SK-N-SH (cell line): Measurements from ENCODE around the gene CFAP92. TPM values are rescaled to one million over a fixed set of nuclear protein-coding genes. Genes with fewer than 3 reads are reported as not detected.

ENCODE experiments used
- CTCF ChIA-PET: fragments of 300-600, 350-600 bp; formaldehyde crosslinking; extraction: SDS; loops from one replicate; lab custom pipeline; 2021; lab: Yijun Ruan, JAX
- POLR2A ChIA-PET: fragments of 350-600 bp; sonication (Branson Sonifier 250); formaldehyde crosslinking; extraction: SDS; loops from one replicate; lab custom pipeline; 2020; ENCODE audit warnings: antibody characterized with exemption, inconsistent platforms; lab: Yijun Ruan, JAX
- DNase-seq: peaks from one replicate; pipeline ENCODE4 v3.0.0; 2012
- H2AFZ ChIP-seq: fragments of 200-600 bp; sonication (generic); 2 replicates; pipeline ENCODE4 v1.8.1; 2016; ENCODE audit warnings: antibody characterized with exemption, mild to moderate bottlenecking, low read depth
- H3F3A ChIP-seq: fragments of 200-600 bp; sonication (generic); replicated peaks from 2 replicates; pipeline ENCODE3; 2016; ENCODE audit warnings: antibody characterized with exemption, mild to moderate bottlenecking; ENCODE audit not compliant: insufficient read depth
- H3K27ac ChIP-seq, 2 experiments: fragments of 200-500 bp in 1 of 2; fragments of 200-600 bp in 1 of 2; sonication (Bioruptor generic) in 1 of 2; sonication (generic), shearing (Covaris generic) in 1 of 2; 2 replicates each; pipeline versions ENCODE4 v1.5.1 to v1.6.1; 2014 to 2016; ENCODE audit warnings: low read depth in 2 of 2, inconsistent platforms in 1 of 2, low read length in 1 of 2, mild to moderate bottlenecking in 1 of 2, mixed read lengths in 1 of 2
- H3K27me3 ChIP-seq: fragments of 200-600 bp; sonication (generic), shearing (Covaris generic); 2 replicates; pipeline ENCODE4 v1.6.1; 2016; ENCODE audit warnings: mixed run types; ENCODE audit not compliant: insufficient read depth
- H3K36me3 ChIP-seq, 2 experiments: fragments of 200-500 bp in 1 of 2; fragments of 200-600 bp in 1 of 2; sonication (Bioruptor generic) in 1 of 2; sonication (generic) in 1 of 2; replicated peaks in 1 of 2; 2 replicates each; pipeline versions ENCODE3 to v1.5.1; 2014 to 2016; ENCODE audit warnings: low read length in 1 of 2, mild to moderate bottlenecking in 1 of 2; ENCODE audit not compliant: insufficient read depth in 2 of 2, control insufficient read depth in 1 of 2
- H3K4me1 ChIP-seq, 2 experiments: fragments of 200-500 bp in 1 of 2; fragments of 200-600 bp in 1 of 2; sonication (Bioruptor generic) in 1 of 2; sonication (generic), shearing (Covaris generic) in 1 of 2; 2 replicates each; pipeline versions ENCODE4 v1.5.1 to v1.6.1; 2014 to 2016; ENCODE audit warnings: low read depth in 1 of 2, low read length in 1 of 2, mixed run types in 1 of 2; ENCODE audit not compliant: insufficient read depth in 2 of 2, control insufficient read depth in 1 of 2
- H3K4me2 ChIP-seq: fragments of 200-600 bp; sonication (generic), shearing (Covaris generic); 2 replicates; pipeline ENCODE4 v1.6.1; 2017; ENCODE audit warnings: mixed run types
- H3K4me3 ChIP-seq, 2 experiments: fragments of 200-500 bp in 1 of 2; fragments of 200-600 bp in 1 of 2; sonication (Bioruptor generic) in 1 of 2; sonication (generic), shearing (Covaris generic) in 1 of 2; 2 replicates each; pipeline versions ENCODE4 v1.5.1 to v1.8.1; 2014 to 2016; ENCODE audit warnings: low read depth in 2 of 2, inconsistent platforms in 1 of 2, low read length in 1 of 2, mild to moderate bottlenecking in 1 of 2, mixed read lengths in 1 of 2, moderate library complexity in 1 of 2
- H3K79me2 ChIP-seq: fragments of 200-600 bp; sonication (generic); 2 replicates; pipeline ENCODE4 v1.8.1; 2017; ENCODE audit warnings: mild to moderate bottlenecking; ENCODE audit not compliant: insufficient read depth
- H3K9ac ChIP-seq: fragments of 200-600 bp; sonication (generic); 2 replicates; pipeline ENCODE4 v1.6.1; 2017; ENCODE audit warnings: mixed run types
- H3K9me2 ChIP-seq: fragments of 200-600 bp; sonication (generic); 2 replicates; pipeline ENCODE4 v1.6.1; 2017; ENCODE audit warnings: mixed run types
- H3K9me3 ChIP-seq: fragments of 200-600 bp; sonication (generic); 2 replicates; pipeline ENCODE4 v1.6.1; 2017; ENCODE audit warnings: mixed run types, mild to moderate bottlenecking, moderate library complexity
- H4K20me1 ChIP-seq: fragments of 200-600 bp; sonication (generic); 2 replicates; pipeline ENCODE4 v1.6.1; 2017; ENCODE audit warnings: mild to moderate bottlenecking, mixed run types; ENCODE audit not compliant: insufficient read depth
- FOXM1 ChIP-seq: IDR thresholded peaks from 2 replicates; pipeline ENCODE4 v1.4.0; 2012; ENCODE audit warnings: low read depth, mild to moderate bottlenecking
- MAX ChIP-seq: IDR thresholded peaks from 2 replicates; pipeline ENCODE4 v1.4.0; 2012; ENCODE audit warnings: low read depth
- MXI1 ChIP-seq: IDR thresholded peaks from 2 replicates; pipeline ENCODE4 v1.6.1; 2012; ENCODE audit warnings: mild to moderate bottlenecking, low read depth, low read length, improper control_type of control experiment
- NRF1 ChIP-seq: IDR thresholded peaks from 2 replicates; pipeline ENCODE4 v1.6.1; 2012; ENCODE audit warnings: low read depth, mild to moderate bottlenecking, low read length
- RAD21 ChIP-seq: IDR thresholded peaks from 2 replicates; pipeline ENCODE4 v1.6.1; 2012; ENCODE audit warnings: mild to moderate bottlenecking, low read length
- RFX5 ChIP-seq: IDR thresholded peaks from 2 replicates; pipeline ENCODE4 v1.6.1; 2012; ENCODE audit warnings: mild to moderate bottlenecking, improper control_type of control experiment, low read length
- SIN3A ChIP-seq: IDR thresholded peaks from 2 replicates; pipeline ENCODE4 v1.6.1; 2012; ENCODE audit warnings: low read depth, mild to moderate bottlenecking, low read length, moderate library complexity, borderline replicate concordance
- SMC3 ChIP-seq: IDR thresholded peaks from 2 replicates; pipeline ENCODE4 v1.6.1; 2012; ENCODE audit warnings: low read depth, low read length, improper control_type of control experiment
- TEAD4 ChIP-seq: IDR thresholded peaks from 2 replicates; pipeline ENCODE4 v1.4.0; 2012; ENCODE audit warnings: mild to moderate bottlenecking, borderline replicate concordance; ENCODE audit not compliant: insufficient read depth
- ZBTB33 ChIP-seq: IDR thresholded peaks from 2 replicates; pipeline ENCODE4 v1.4.0; 2012; ENCODE audit warnings: low read depth, borderline replicate concordance
- WGBS: methylation state at CpG from one replicate; pipeline ENCODE4 v1.1.6; 2017; ENCODE audit warnings: low lambda C conversion rate; 5-methylcytosine and 5-hydroxymethylcytosine counted together
- polyA plus RNA-seq, 3 experiments: library from polyadenylated mRNA; depleted of rRNA; stranded (reverse); fragments of >200 nt; gene quantifications; 2 replicates each; pipeline ENCODE4 v1.2.3, GENCODE V29; 2012
- TF ChIP-seq, protein P1 (sequence below): fragments of 150-350 bp; IDR thresholded peaks from 2 replicates; pipeline ENCODE4 v1.6.1; 2016; ENCODE audit warnings: mild to moderate bottlenecking, low read depth, low read length

The CFAP92 gene
- polyA plus RNA-seq, 1 of the 3 experiments (the other 2 are of a cell fraction) = not detected

GRCh38 chr3:129015388-129016105 lies 21.7 kb upstream of the CFAP92 start:
- TF ChIP-seq RFX5 = no peak
- no peak for TF ChIP-seq MXI1
- no peak for TF ChIP-seq SIN3A
- TF ChIP-seq FOXM1 = no peak
- no peak for TF ChIP-seq RAD21
- TF ChIP-seq ZBTB33 = no peak
- no peak for TF ChIP-seq NRF1
- TF ChIP-seq, protein P1, sequence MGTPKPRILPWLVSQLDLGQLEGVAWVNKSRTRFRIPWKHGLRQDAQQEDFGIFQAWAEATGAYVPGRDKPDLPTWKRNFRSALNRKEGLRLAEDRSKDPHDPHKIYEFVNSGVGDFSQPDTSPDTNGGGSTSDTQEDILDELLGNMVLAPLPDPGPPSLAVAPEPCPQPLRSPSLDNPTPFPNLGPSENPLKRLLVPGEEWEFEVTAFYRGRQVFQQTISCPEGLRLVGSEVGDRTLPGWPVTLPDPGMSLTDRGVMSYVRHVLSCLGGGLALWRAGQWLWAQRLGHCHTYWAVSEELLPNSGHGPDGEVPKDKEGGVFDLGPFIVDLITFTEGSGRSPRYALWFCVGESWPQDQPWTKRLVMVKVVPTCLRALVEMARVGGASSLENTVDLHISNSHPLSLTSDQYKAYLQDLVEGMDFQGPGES = no peak
- TF ChIP-seq MAX = no peak
- no peak for TF ChIP-seq SMC3
- TF ChIP-seq TEAD4 = no peak
- Histone ChIP-seq H3K4me3 (no peak overlapping the region), H4K20me1 (no peaks in the 10 kb centered on the region), H3K9me2 (no peaks in the 10 kb centered on the region), H3K4me1 (peaks cover 0 to 8% of the 10 kb centered on the region in 2 experiments; a peak in 1 of 4 replicates), H3K9me3 (no peaks in the 10 kb centered on the region), H3F3A (no peaks in the 10 kb centered on the region), H3K27me3 (no peaks in the 10 kb centered on the region), H3K36me3 (no peaks in the 10 kb centered on the region), H3K79me2 (no peaks in the 10 kb centered on the region), H3K9ac (no peak overlapping the region), H2AFZ (no peak overlapping the region), H3K4me2 (no peak overlapping the region), H3K27ac (no peak overlapping the region)
- POLR2A ChIA-PET = no interaction called here
- no peak for DNase-seq
- WGBS = 80% methylated on average over 14 of the region's 19 CpGs
- CTCF ChIA-PET = interaction anchor here (1.6 to 7.3 kb wide), 5 partner anchors 10 to 45 kb away, joined by 4 to 46 read pairs (median 9); no protein-coding TSS in a partner anchor

DNA sequence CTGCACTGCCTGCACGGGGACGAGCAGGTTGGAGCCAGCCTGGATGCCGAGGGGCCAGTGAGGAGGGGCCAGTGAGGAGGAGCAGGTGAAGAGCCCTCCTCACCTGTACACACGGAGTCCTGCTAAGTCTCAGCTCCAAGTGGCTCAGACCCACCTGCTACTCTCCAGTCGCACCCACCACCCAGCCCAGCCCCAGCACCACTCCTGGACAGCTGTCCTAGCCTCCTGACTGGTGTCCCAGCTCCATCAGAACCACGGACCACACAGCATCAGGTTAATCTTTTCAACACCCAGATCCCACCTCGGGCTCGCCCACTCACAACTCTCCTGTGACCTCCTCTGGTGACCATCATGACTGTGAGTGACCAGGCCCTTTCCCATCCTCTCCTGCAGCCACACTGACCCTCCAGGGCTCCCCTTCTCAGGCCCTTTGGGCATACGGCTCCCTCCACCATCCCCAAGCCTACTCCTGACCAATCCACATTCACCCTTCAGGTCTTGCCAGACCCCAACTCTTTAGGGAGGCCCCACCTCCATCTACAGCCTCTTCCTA lies 21.0 kb upstream of the CFAP92 start:
- peaks cover 0 to 8% of the 10 kb centered on the region in 2 experiments; a peak in 1 of 4 replicates for H3K4me1 ChIP-seq
- H4K20me1 ChIP-seq = no peaks in the 10 kb centered on the region
- H3K27me3 ChIP-seq = no peaks in the 10 kb centered on the region
- no peaks in the 10 kb centered on the region for H3K9me2 ChIP-seq
- ChIA-PET POLR2A (no interaction called here), CTCF (interaction anchor here (1.6 to 7.3 kb wide), 5 partner anchors 9 to 44 kb away, joined by 4 to 46 read pairs (median 9); no protein-coding TSS in a partner anchor)
- TF ChIP-seq SIN3A = no peak
- H3K27ac ChIP-seq = no peak overlapping the region
- no peak overlapping the region for H3K4me2 ChIP-seq
- DNase-seq = no peak
- 65% methylated on average over 8 of the region's 9 CpGs for WGBS
- no peaks in the 10 kb centered on the region for H3F3A ChIP-seq
- no peaks in the 10 kb centered on the region for H3K9me3 ChIP-seq
- H3K4me3 ChIP-seq = no peak overlapping the region
- no peaks in the 10 kb centered on the region for H3K36me3 ChIP-seq
- H3K79me2 ChIP-seq = no peaks in the 10 kb centered on the region
- no peak overlapping the region for H2AFZ ChIP-seq
- H3K9ac ChIP-seq = no peak overlapping the region
